ENCODE results near the gene ATG3.

DNA sequence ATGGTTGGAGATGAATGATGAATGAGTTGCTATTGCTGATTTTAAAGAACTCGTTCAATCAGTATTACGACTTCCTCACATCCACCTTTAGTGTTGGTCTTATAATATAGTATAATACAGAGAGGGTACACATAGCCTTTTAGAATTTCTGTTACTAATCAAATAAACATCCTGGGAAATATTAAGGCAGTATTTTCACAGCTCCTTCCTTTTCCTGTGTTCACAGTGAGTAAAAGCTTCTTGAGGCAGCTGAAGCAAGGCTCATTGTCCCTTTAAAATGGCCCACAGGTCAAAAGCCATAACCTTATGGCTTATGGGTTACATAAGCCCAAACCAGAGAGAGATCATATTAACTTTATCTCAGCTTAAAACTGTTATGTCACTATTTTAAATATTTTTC lies 61.1 kb downstream of the ATG3 start:
- TF ChIP-seq, protein P1, sequence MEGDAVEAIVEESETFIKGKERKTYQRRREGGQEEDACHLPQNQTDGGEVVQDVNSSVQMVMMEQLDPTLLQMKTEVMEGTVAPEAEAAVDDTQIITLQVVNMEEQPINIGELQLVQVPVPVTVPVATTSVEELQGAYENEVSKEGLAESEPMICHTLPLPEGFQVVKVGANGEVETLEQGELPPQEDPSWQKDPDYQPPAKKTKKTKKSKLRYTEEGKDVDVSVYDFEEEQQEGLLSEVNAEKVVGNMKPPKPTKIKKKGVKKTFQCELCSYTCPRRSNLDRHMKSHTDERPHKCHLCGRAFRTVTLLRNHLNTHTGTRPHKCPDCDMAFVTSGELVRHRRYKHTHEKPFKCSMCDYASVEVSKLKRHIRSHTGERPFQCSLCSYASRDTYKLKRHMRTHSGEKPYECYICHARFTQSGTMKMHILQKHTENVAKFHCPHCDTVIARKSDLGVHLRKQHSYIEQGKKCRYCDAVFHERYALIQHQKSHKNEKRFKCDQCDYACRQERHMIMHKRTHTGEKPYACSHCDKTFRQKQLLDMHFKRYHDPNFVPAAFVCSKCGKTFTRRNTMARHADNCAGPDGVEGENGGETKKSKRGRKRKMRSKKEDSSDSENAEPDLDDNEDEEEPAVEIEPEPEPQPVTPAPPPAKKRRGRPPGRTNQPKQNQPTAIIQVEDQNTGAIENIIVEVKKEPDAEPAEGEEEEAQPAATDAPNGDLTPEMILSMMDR (IDR thresholded peaks at IDR 0.05; ENCODE audit: low read depth, low read length, missing input control): no peak
- TF ChIP-seq TAF1 (conservative IDR thresholded peaks at IDR 0.05) (no peak), JUND (IDR thresholded peaks at IDR 0.05) (no peak)

Data from liver (tissue), 3 donors.